HepG2 (cell line): Measurements from ENCODE around the gene INHA. TPM values are rescaled to one million over a fixed set of nuclear protein-coding genes. Genes with fewer than 3 reads are reported as not detected.
A peak's percentile ranks its signal among the peaks of the same experiment; 100 is the strongest.

Experiments
- CREM ChIP-seq, 2 experiments: sonication (generic) in 1 of 2; formaldehyde crosslinking in 1 of 2; IDR thresholded peaks; 2 replicates each; pipeline versions ENCODE4 v1.4.0 to v1.6.1; 2016 to 2020; ENCODE audit warnings: antibody characterized with exemption in 1 of 2, mild to moderate bottlenecking in 1 of 2, missing genetic modification reagents in 1 of 2
- CSRNP2 ChIP-seq: sonication (generic); formaldehyde crosslinking; conservative IDR thresholded peaks from 2 replicates; pipeline ENCODE4 v1.8.0; 2022; ENCODE audit warnings: low read depth, missing genetic modification reagents
- DMAP1 ChIP-seq: IDR thresholded peaks from 2 replicates; pipeline ENCODE4 v1.6.1; 2016
- GTF2F1 ChIP-seq: fragments of 150-350 bp; IDR thresholded peaks from 2 replicates; pipeline ENCODE4 v1.6.1; 2014; ENCODE audit warnings: low read length
- HNRNPLL ChIP-seq: fragments of 200-400 bp; formaldehyde crosslinking; IDR thresholded peaks from 2 replicates; pipeline ENCODE4 v1.6.1; 2017; ENCODE audit warnings: mild to moderate bottlenecking, low read depth, low read length; ENCODE audit not compliant: poor library complexity, severe bottlenecking
- ISX ChIP-seq: sonication (generic); formaldehyde crosslinking; conservative IDR thresholded peaks from 2 replicates; pipeline ENCODE4 v1.5.0; 2020; ENCODE audit warnings: missing genetic modification reagents
- JUND ChIP-seq: sonication (generic); formaldehyde crosslinking; IDR thresholded peaks from 2 replicates; pipeline ENCODE4 v1.8.0; 2022; ENCODE audit warnings: mild to moderate bottlenecking, missing genetic modification reagents
- MIXL1 ChIP-seq: IDR thresholded peaks from 2 replicates; pipeline ENCODE4 v1.6.1; 2016
- PAF1 ChIP-seq: IDR thresholded peaks from 2 replicates; pipeline ENCODE4 v1.6.1; 2016; ENCODE audit warnings: missing genetic modification reagents, missing compliant biosample characterization
- SRSF4 ChIP-seq: fragments of 200-400 bp; formaldehyde crosslinking; IDR thresholded peaks from one replicate; pipeline ENCODE4 v1.6.1; 2018; ENCODE audit warnings: mild to moderate bottlenecking, low read depth, low read length, moderate library complexity; ENCODE audit not compliant: poor library complexity, severe bottlenecking
- TRIM24 ChIP-seq: sonication (generic); formaldehyde crosslinking; IDR thresholded peaks from 2 replicates; pipeline ENCODE4 v1.8.0; 2022; ENCODE audit warnings: mild to moderate bottlenecking, missing genetic modification reagents
- ZNF121 ChIP-seq: sonication (generic); formaldehyde crosslinking; IDR thresholded peaks from 2 replicates; pipeline ENCODE4 v1.5.0; 2020; ENCODE audit warnings: mild to moderate bottlenecking, missing genetic modification reagents
- ZNF20 ChIP-seq: sonication (generic); formaldehyde crosslinking; IDR thresholded peaks from 2 replicates; pipeline ENCODE4 v1.4.0; 2020; ENCODE audit warnings: mild to moderate bottlenecking, moderate library complexity, missing genetic modification reagents
- ZNF235 ChIP-seq: sonication (generic); formaldehyde crosslinking; IDR thresholded peaks from 2 replicates; pipeline ENCODE4 v1.8.1; 2023; ENCODE audit warnings: mild to moderate bottlenecking, missing genetic modification reagents, borderline replicate concordance
- ZNF281 ChIP-seq: sonication (generic); formaldehyde crosslinking; IDR thresholded peaks from 2 replicates; pipeline ENCODE4 v1.4.0; 2020; ENCODE audit warnings: missing genetic modification reagents, borderline replicate concordance
- ZNF317 ChIP-seq: sonication (generic); formaldehyde crosslinking; IDR thresholded peaks from 2 replicates; pipeline ENCODE4 v1.5.0; 2020; ENCODE audit warnings: mild to moderate bottlenecking, missing genetic modification reagents
- ZNF367 ChIP-seq: sonication (generic); formaldehyde crosslinking; IDR thresholded peaks from 2 replicates; pipeline ENCODE4 v1.4.0; 2020; ENCODE audit warnings: missing genetic modification reagents, borderline replicate concordance
- ZNF543 ChIP-seq: sonication (generic); formaldehyde crosslinking; IDR thresholded peaks from 2 replicates; pipeline ENCODE4 v1.4.0; 2020; ENCODE audit warnings: mild to moderate bottlenecking, missing genetic modification reagents
- ZNF557 ChIP-seq: sonication (generic); formaldehyde crosslinking; IDR thresholded peaks from 2 replicates; pipeline ENCODE4 v1.4.0; 2020; ENCODE audit warnings: missing genetic modification reagents
- ZNF570 ChIP-seq: sonication (generic); formaldehyde crosslinking; IDR thresholded peaks from 2 replicates; pipeline ENCODE4 v1.4.0; 2020; ENCODE audit warnings: mild to moderate bottlenecking, missing genetic modification reagents, borderline replicate concordance
- ZNF772 ChIP-seq: sonication (generic); formaldehyde crosslinking; IDR thresholded peaks from 2 replicates; pipeline ENCODE4 v1.5.0; 2020; ENCODE audit warnings: mild to moderate bottlenecking, missing genetic modification reagents
- ZNF883 ChIP-seq: sonication (generic); formaldehyde crosslinking; IDR thresholded peaks from 2 replicates; pipeline ENCODE4 v1.5.1; 2020; ENCODE audit warnings: mild to moderate bottlenecking, missing genetic modification reagents; ENCODE audit errors: not compliant biosample characterization
- ZSCAN31 ChIP-seq: sonication (generic); formaldehyde crosslinking; IDR thresholded peaks from 2 replicates; pipeline ENCODE4 v1.5.0; 2020; ENCODE audit warnings: low read depth, mild to moderate bottlenecking, missing genetic modification reagents
- polyA plus RNA-seq, 8 experiments: library from polyadenylated mRNA; depleted of rRNA in 3 of 8; stranded (reverse) in 7 of 8; unstranded in 1 of 8; fragments of >200 nt; fragmentation: Illumina TruSeq in 4 of 8; extraction: Trizol in 4 of 8; gene quantifications; 2 replicates each; pipeline versions ENCODE4 v1.2.1 to v1.2.3, GENCODE V29; 2011 to 2016; ENCODE audit warnings: low read depth in 4 of 8, missing spikeins in 1 of 8, mixed read lengths in 1 of 8; ENCODE audit not compliant: insufficient read depth in 1 of 8
- total RNA-seq, 5 experiments: library from RNA; depleted of rRNA; stranded (reverse); fragments of >200 nt; fragmentation: Illumina TruSeq; extraction: Trizol; gene quantifications; 2 replicates each; pipeline ENCODE4 v1.2.3, GENCODE V29; 2016; ENCODE audit warnings: low read depth in 1 of 5
- TF ChIP-seq, protein P1 (sequence below): sonication (generic); formaldehyde crosslinking; IDR thresholded peaks from 2 replicates; pipeline ENCODE4 v1.4.0; 2020; ENCODE audit warnings: missing genetic modification reagents, borderline replicate concordance

The INHA gene
- total and polyA plus RNA-seq, 2 of the 13 experiments (the other 11 are each of a cell fraction or from before 2014, with no cell fraction given), result 4.1 to 15.2 TPM

GRCh38 chr2:219570194-219570923 is 1.8 kb upstream of the INHA start (continued):
- TF ChIP-seq, protein P1, sequence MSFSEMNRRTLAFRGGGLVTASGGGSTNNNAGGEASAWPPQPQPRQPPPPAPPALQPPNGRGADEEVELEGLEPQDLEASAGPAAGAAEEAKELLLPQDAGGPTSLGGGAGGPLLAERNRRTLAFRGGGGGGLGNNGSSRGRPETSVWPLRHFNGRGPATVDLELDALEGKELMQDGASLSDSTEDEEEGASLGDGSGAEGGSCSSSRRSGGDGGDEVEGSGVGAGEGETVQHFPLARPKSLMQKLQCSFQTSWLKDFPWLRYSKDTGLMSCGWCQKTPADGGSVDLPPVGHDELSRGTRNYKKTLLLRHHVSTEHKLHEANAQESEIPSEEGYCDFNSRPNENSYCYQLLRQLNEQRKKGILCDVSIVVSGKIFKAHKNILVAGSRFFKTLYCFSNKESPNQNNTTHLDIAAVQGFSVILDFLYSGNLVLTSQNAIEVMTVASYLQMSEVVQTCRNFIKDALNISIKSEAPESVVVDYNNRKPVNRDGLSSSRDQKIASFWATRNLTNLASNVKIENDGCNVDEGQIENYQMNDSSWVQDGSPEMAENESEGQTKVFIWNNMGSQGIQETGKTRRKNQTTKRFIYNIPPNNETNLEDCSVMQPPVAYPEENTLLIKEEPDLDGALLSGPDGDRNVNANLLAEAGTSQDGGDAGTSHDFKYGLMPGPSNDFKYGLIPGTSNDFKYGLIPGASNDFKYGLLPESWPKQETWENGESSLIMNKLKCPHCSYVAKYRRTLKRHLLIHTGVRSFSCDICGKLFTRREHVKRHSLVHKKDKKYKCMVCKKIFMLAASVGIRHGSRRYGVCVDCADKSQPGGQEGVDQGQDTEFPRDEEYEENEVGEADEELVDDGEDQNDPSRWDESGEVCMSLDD (CRISPR knock-in tag), result no peak
- TF ChIP-seq ZNF883 (CRISPR knock-in tag), result peak; percentile 35
- TF ChIP-seq MIXL1 (CRISPR knock-in tag), result no peak
- TF ChIP-seq ZNF317 (CRISPR knock-in tag), result no peak
- no peak for TF ChIP-seq PAF1
- TF ChIP-seq ZNF281, result 0 out of 2 replicates have a peak, but pooled peaks have one; percentile 4
- TF ChIP-seq JUND (CRISPR knock-in tag), result no peak
- TF ChIP-seq DMAP1 (CRISPR knock-in tag), result peak; percentile 38; the same call in 1 of the 2 replicates
- peak; percentile 14; the same call in 1 of the 2 replicates for TF ChIP-seq ZNF772 (CRISPR knock-in tag)
- TF ChIP-seq ZNF543 (CRISPR knock-in tag), result no peak
- TF ChIP-seq CREM (IDR thresholded peaks at IDR 0.05), result no peak
- no peak for TF ChIP-seq CREM (CRISPR knock-in tag; IDR thresholded peaks at IDR 0.05)
- TF ChIP-seq ZNF367, result no peak
- TF ChIP-seq ZNF121 (CRISPR knock-in tag), result no peak
- no peak for TF ChIP-seq ZSCAN31 (CRISPR knock-in tag)
- no peak for TF ChIP-seq CSRNP2 (CRISPR knock-in tag)
- TF ChIP-seq ISX, result no peak
- no peak for TF ChIP-seq ZNF235
- TF ChIP-seq GTF2F1, result no peak
- no peak for TF ChIP-seq ZNF570 (CRISPR knock-in tag)
- no peak for TF ChIP-seq ZNF557 (CRISPR knock-in tag)
- TF ChIP-seq TRIM24 (CRISPR knock-in tag), result no peak
- TF ChIP-seq ZNF20 (CRISPR knock-in tag), result no peak
- peak; percentile 89 for TF ChIP-seq HNRNPLL
- TF ChIP-seq SRSF4, result no peak
